ENCODE results near the gene RAD9A.

Gene RAD9A

GRCh38 chr11:67442504-67443404, 51.0 kb downstream of the RAD9A start:
- DNase-seq = no peak

- no peak for DNase-seq
These were observed 53.7 kb downstream of the RAD9A start for GRCh38 chr11:67445515-67445914.

All from hippocampal formation (tissue), 2 donors.